ENCODE results near the gene NFIL3. TPM values are rescaled to one million over a fixed set of nuclear protein-coding genes. Genes with fewer than 3 reads are reported as not detected.
"Not testable (repeated sequence)": the region's sequence is repeated elsewhere in the genome, so short reads cannot be mapped to it uniquely, and the experiment has no call there.

NFIL3 gene
- total and polyA plus RNA-seq, 2 donors (not counting 1 experiment from before 2014, with no cell fraction given) = 2.7 to 14.3 TPM

- Mint-ChIP-seq H3K9me3 (ENCODE audit: insufficient read depth) (no peaks in the 10 kb centered on the region), H3K27ac (no peak overlapping the region), H3K4me1 (no peaks in the 10 kb centered on the region), H3K4me3 (no peak overlapping the region), H3K27me3 (peaks cover 21% of the 10 kb centered on the region)
- no peak overlapping the region for H3K4me2 ChIP-seq (replicated peaks; ENCODE audit: low read depth, low read length, poor library complexity, severe bottlenecking)
- no peak overlapping the region for H3K27ac ChIP-seq (ENCODE audit: low read length in 2 of 2)
- no peaks in the 10 kb centered on the region for H3K9me3 ChIP-seq (ENCODE audit: control extremely low read depth in 1 of 3, control insufficient read depth in 2 of 3, insufficient read depth in 1 of 3, low read length in 2 of 3)
- TF ChIP-seq EZH2 (IDR thresholded peaks at IDR 0.05; ENCODE audit: borderline replicate concordance, insufficient read depth, low read depth, low read length, poor library complexity, severe bottlenecking) = no peak
- TF ChIP-seq, protein P1, sequence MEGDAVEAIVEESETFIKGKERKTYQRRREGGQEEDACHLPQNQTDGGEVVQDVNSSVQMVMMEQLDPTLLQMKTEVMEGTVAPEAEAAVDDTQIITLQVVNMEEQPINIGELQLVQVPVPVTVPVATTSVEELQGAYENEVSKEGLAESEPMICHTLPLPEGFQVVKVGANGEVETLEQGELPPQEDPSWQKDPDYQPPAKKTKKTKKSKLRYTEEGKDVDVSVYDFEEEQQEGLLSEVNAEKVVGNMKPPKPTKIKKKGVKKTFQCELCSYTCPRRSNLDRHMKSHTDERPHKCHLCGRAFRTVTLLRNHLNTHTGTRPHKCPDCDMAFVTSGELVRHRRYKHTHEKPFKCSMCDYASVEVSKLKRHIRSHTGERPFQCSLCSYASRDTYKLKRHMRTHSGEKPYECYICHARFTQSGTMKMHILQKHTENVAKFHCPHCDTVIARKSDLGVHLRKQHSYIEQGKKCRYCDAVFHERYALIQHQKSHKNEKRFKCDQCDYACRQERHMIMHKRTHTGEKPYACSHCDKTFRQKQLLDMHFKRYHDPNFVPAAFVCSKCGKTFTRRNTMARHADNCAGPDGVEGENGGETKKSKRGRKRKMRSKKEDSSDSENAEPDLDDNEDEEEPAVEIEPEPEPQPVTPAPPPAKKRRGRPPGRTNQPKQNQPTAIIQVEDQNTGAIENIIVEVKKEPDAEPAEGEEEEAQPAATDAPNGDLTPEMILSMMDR (IDR thresholded peaks at IDR 0.05) = no peak
- H3K36me3 ChIP-seq (replicated peaks in 1 of 2; ENCODE audit: control extremely low read depth in 1 of 2, control insufficient read depth in 1 of 2, extremely low read depth in 1 of 2, insufficient read depth in 2 of 2, low read length in 1 of 2) = no peaks in the 10 kb centered on the region
- ATAC-seq (ENCODE audit: low read depth) (no peak), DNase-seq (no peak)
- no peak overlapping the region for H2AFZ ChIP-seq (ENCODE audit: insufficient read depth, low read depth, low read length, poor library complexity, severe bottlenecking)
- no peaks in the 10 kb centered on the region for H3K79me2 ChIP-seq (ENCODE audit: control insufficient read depth, insufficient read depth, low read length)
- H3K27me3 ChIP-seq (replicated peaks in 1 of 4; ENCODE audit: control extremely low read depth in 1 of 4, control insufficient read depth in 3 of 4, insufficient read depth in 4 of 4, low read length in 3 of 4) = peaks cover 0 to 3% (median 1%) of the 10 kb centered on the region in 4 experiments
- H3K4me3 ChIP-seq (ENCODE audit: control extremely low read depth in 1 of 5, extremely low read depth in 1 of 5, insufficient read depth in 1 of 5, low read depth in 2 of 5, low read length in 4 of 5) = no peak overlapping the region
- no peak overlapping the region for H3K9ac ChIP-seq (ENCODE audit: low read length)
- 100% methylated on average over 1 of the region's 1 CpG for WGBS (ENCODE audit: insufficient coverage)
- no peaks in the 10 kb centered on the region for H3K4me1 ChIP-seq (ENCODE audit: control insufficient read depth in 2 of 2, insufficient read depth in 2 of 2, low read length in 2 of 2)
- H4K20me1 ChIP-seq (ENCODE audit: control insufficient read depth, insufficient read depth, low read length, poor library complexity, severe bottlenecking) = no peaks in the 10 kb centered on the region
- ChIA-PET CTCF (no interaction called here), POLR2A (no interaction called here)
- intact Hi-C loops (cut with micrococcal nuclease) = no loop called here
These were observed 51.7 kb downstream of the NFIL3 start for GRCh38 chr9:91371894-91372293.

DNA sequence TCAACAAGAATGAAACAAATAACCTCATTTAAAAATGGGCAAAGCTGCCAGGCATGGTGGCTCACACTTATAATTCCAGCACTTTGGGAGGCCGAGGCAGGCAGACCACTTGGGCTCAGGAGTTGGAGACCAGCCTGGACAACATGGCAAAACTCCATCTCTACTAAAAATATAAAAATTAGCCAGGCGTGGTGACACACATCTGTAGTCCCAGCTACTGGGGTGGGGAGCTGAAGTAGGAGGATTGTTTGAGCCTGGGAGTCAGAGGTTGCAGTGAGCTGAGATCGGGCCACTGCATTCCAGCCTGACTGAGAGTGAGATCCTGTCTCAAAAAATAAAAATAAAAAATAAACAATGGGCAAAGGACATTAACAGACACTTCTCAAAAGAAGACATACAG is 53.6 kb downstream of the NFIL3 start:
- H3K4me3 Mint-ChIP-seq = not testable (repeated sequence)
- WGBS (ENCODE audit: insufficient coverage) = 100% methylated on average over 1 of the region's 3 CpGs

More for the DNA sequence above, 53.6 kb downstream of the NFIL3 start:
- H3K79me2 ChIP-seq (ENCODE audit: control insufficient read depth, insufficient read depth, low read length); intact Hi-C loops (cut with micrococcal nuclease); H4K20me1 ChIP-seq (ENCODE audit: control insufficient read depth, insufficient read depth, low read length, poor library complexity, severe bottlenecking); H3K27ac Mint-ChIP-seq; H2AFZ ChIP-seq (ENCODE audit: insufficient read depth, low read depth, low read length, poor library complexity, severe bottlenecking); H3K9me3 ChIP-seq (ENCODE audit: control extremely low read depth in 1 of 3, control insufficient read depth in 2 of 3, insufficient read depth in 1 of 3, low read length in 2 of 3); H3K27me3 ChIP-seq (replicated peaks in 1 of 4; ENCODE audit: control extremely low read depth in 1 of 4, control insufficient read depth in 3 of 4, insufficient read depth in 4 of 4, low read length in 3 of 4); H3K27ac ChIP-seq (ENCODE audit: low read length in 2 of 2); H3K36me3 ChIP-seq (replicated peaks in 1 of 2; ENCODE audit: control extremely low read depth in 1 of 2, control insufficient read depth in 1 of 2, extremely low read depth in 1 of 2, insufficient read depth in 2 of 2, low read length in 1 of 2); ATAC-seq (ENCODE audit: low read depth); H3K4me2 ChIP-seq (replicated peaks; ENCODE audit: low read depth, low read length, poor library complexity, severe bottlenecking); H3K9ac ChIP-seq (ENCODE audit: low read length); H3K4me3 ChIP-seq (ENCODE audit: control extremely low read depth in 1 of 5, extremely low read depth in 1 of 5, insufficient read depth in 1 of 5, low read depth in 2 of 5, low read length in 4 of 5); CTCF ChIA-PET; H3K4me1 Mint-ChIP-seq; POLR2A ChIA-PET; H3K9me3 Mint-ChIP-seq (ENCODE audit: insufficient read depth); DNase-seq; H3K4me1 ChIP-seq (ENCODE audit: control insufficient read depth in 2 of 2, insufficient read depth in 2 of 2, low read length in 2 of 2): not testable (repeated sequence)
- H3K27me3 Mint-ChIP-seq = peaks cover 18% of the 10 kb centered on the region
